ENCODE results near the gene EXD3.

DNA sequence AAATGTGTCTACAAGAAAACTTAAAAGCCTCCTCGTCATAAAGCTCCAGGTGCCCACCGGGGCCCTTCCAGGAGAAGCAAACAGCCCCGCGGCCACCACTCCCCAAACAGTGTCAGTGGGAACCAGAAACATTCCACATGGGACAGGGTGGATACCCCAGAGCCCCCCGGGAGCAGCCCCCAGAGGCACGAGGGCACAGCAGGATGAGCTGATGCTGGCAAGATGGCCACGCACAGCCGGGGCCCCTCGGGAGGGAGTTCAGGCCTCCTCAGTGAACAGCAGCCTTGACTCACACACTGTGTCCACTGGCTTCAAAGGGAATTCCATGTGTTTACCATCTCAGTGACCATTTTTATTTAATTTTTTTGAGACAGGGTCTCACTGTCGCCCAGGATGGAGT lies 10.5 kb downstream of the EXD3 start:
- TF ChIP-seq USF1 (CRISPR knock-in tag; IDR thresholded peaks at IDR 0.05) (no peak), CAMTA2 (CRISPR knock-in tag; conservative IDR thresholded peaks at IDR 0.05) (no peak), SREBF2 (CRISPR knock-in tag; IDR thresholded peaks at IDR 0.05) (no peak), BHLHE40 (IDR thresholded peaks at IDR 0.05; ENCODE audit: low read length) (no peak), KDM5B (IDR thresholded peaks at IDR 0.05; ENCODE audit: insufficient replicate concordance, low read depth, low read length) (no peak)
- TF ChIP-seq, protein P1, sequence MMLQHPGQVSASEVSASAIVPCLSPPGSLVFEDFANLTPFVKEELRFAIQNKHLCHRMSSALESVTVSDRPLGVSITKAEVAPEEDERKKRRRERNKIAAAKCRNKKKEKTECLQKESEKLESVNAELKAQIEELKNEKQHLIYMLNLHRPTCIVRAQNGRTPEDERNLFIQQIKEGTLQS (IDR thresholded peaks at IDR 0.05) = no peak
- TF ChIP-seq, protein P1 (CRISPR knock-in tag; conservative IDR thresholded peaks at IDR 0.05) = no peak
- TF ChIP-seq, protein P2, sequence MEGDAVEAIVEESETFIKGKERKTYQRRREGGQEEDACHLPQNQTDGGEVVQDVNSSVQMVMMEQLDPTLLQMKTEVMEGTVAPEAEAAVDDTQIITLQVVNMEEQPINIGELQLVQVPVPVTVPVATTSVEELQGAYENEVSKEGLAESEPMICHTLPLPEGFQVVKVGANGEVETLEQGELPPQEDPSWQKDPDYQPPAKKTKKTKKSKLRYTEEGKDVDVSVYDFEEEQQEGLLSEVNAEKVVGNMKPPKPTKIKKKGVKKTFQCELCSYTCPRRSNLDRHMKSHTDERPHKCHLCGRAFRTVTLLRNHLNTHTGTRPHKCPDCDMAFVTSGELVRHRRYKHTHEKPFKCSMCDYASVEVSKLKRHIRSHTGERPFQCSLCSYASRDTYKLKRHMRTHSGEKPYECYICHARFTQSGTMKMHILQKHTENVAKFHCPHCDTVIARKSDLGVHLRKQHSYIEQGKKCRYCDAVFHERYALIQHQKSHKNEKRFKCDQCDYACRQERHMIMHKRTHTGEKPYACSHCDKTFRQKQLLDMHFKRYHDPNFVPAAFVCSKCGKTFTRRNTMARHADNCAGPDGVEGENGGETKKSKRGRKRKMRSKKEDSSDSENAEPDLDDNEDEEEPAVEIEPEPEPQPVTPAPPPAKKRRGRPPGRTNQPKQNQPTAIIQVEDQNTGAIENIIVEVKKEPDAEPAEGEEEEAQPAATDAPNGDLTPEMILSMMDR (IDR thresholded peaks at IDR 0.05 in 2 of 3, conservative IDR thresholded peaks at IDR 0.05 in 1 of 3; ENCODE audit: insufficient read depth in 2 of 3, low read depth in 1 of 3, low read length in 3 of 3) = no peak
